Smooth muscle cell (in vitro differentiated cells): ENCODE results near the gene PTPRJ. TPM values are rescaled to one million over a fixed set of nuclear protein-coding genes. Genes with fewer than 3 reads are reported as not detected.

ENCODE experiments used
- DNase-seq: peaks from one replicate; lab custom pipeline; 2025; ENCODE audit not compliant: unreplicated experiment; lab: John Stamatoyannopoulos, UW
- H2AFZ ChIP-seq: fragments of 200-600 bp; sonication (generic); 2 replicates; pipeline ENCODE4 v1.6.0; 2016; ENCODE audit warnings: antibody characterized with exemption, low read depth, mild to moderate bottlenecking
- H3F3A ChIP-seq: fragments of 200-600 bp; sonication (generic); 2 replicates; pipeline ENCODE4 v1.6.0; 2017; ENCODE audit warnings: antibody characterized with exemption, low read depth
- H3K27ac ChIP-seq: fragments of 200-600 bp; sonication (generic); 2 replicates; pipeline ENCODE4 v1.5.1; 2016; ENCODE audit warnings: low read depth, mild to moderate bottlenecking
- H3K27me3 ChIP-seq: fragments of 200-600 bp; sonication (generic); 2 replicates; pipeline ENCODE4 v1.6.1; 2016; ENCODE audit warnings: low read depth, mild to moderate bottlenecking
- H3K36me3 ChIP-seq: fragments of 200-600 bp; sonication (generic); 2 replicates; pipeline ENCODE4 v1.5.1; 2016; ENCODE audit warnings: low read depth
- H3K4me1 ChIP-seq: fragments of 200-600 bp; sonication (generic); 2 replicates; pipeline ENCODE4 v1.5.1; 2016; ENCODE audit warnings: low read depth
- H3K4me2 ChIP-seq: fragments of 200-600 bp; sonication (generic); 2 replicates; pipeline ENCODE4 v1.6.0; 2016; ENCODE audit warnings: mild to moderate bottlenecking
- H3K4me3 ChIP-seq: fragments of 200-600 bp; sonication (generic); 2 replicates; pipeline ENCODE4 v1.5.1; 2016; ENCODE audit warnings: mild to moderate bottlenecking
- H3K79me2 ChIP-seq: fragments of 200-600 bp; sonication (generic); 2 replicates; pipeline ENCODE4 v1.6.0; 2016; ENCODE audit warnings: low read depth, mild to moderate bottlenecking
- H3K9ac ChIP-seq: fragments of 200-600 bp; sonication (generic); 2 replicates; pipeline ENCODE4 v1.6.0; 2016; ENCODE audit warnings: low read depth
- H3K9me3 ChIP-seq: fragments of 200-600 bp; sonication (generic); replicated peaks from 2 replicates; pipeline ENCODE4 v1.5.1; 2016; ENCODE audit warnings: low read depth
- H4K20me1 ChIP-seq: fragments of 200-600 bp; sonication (generic); 2 replicates; pipeline ENCODE4 v1.6.0; 2016; ENCODE audit warnings: low read depth
- WGBS: methylation state at CpG from one replicate; pipeline ENCODE4 v1.1.7; 2016; ENCODE audit warnings: low lambda C conversion rate; 5-methylcytosine and 5-hydroxymethylcytosine counted together
- polyA plus RNA-seq: library from polyadenylated mRNA; unstranded; fragments of >200 nt; fragmentation: Nextera tagmentation; extraction: Ambion mirVana; gene quantifications from 2 replicates; pipeline ENCODE4 v1.2.1, GENCODE V29; 2016
- total RNA-seq: library from RNA; depleted of rRNA; stranded (reverse); fragments of >200 nt; gene quantifications from 2 replicates; pipeline ENCODE4 v1.2.3, GENCODE V29; 2014
- TF ChIP-seq, protein P1 (sequence below): fragments of 200-600 bp; sonication (generic); IDR thresholded peaks from 2 replicates; pipeline ENCODE4 v1.5.1; 2017; ENCODE audit warnings: borderline replicate concordance, mild to moderate bottlenecking, antibody characterized with exemption; ENCODE audit not compliant: insufficient read depth, poor library complexity, severe bottlenecking

PTPRJ gene
- total and polyA plus RNA-seq, 2 experiments from 2014 or later, result 1.5 to 6.3 TPM

GRCh38 chr11:48087422-48087821 lies 107.1 kb downstream of the PTPRJ start:
- no peak overlapping the region for H3K4me3 ChIP-seq
- no peak overlapping the region for H2AFZ ChIP-seq
- no peaks in the 10 kb centered on the region for H3F3A ChIP-seq
- no peak overlapping the region for H3K9ac ChIP-seq
- no peaks in the 10 kb centered on the region for H3K9me3 ChIP-seq
- no peaks in the 10 kb centered on the region for H3K36me3 ChIP-seq
- no peak overlapping the region for H3K4me2 ChIP-seq
- no peaks in the 10 kb centered on the region for H3K79me2 ChIP-seq
- 88% methylated on average over 2 of the region's 2 CpGs for WGBS
- H3K4me1 ChIP-seq, result no peaks in the 10 kb centered on the region
- no peaks in the 10 kb centered on the region for H4K20me1 ChIP-seq
- DNase-seq, result no peak
- TF ChIP-seq, protein P1, sequence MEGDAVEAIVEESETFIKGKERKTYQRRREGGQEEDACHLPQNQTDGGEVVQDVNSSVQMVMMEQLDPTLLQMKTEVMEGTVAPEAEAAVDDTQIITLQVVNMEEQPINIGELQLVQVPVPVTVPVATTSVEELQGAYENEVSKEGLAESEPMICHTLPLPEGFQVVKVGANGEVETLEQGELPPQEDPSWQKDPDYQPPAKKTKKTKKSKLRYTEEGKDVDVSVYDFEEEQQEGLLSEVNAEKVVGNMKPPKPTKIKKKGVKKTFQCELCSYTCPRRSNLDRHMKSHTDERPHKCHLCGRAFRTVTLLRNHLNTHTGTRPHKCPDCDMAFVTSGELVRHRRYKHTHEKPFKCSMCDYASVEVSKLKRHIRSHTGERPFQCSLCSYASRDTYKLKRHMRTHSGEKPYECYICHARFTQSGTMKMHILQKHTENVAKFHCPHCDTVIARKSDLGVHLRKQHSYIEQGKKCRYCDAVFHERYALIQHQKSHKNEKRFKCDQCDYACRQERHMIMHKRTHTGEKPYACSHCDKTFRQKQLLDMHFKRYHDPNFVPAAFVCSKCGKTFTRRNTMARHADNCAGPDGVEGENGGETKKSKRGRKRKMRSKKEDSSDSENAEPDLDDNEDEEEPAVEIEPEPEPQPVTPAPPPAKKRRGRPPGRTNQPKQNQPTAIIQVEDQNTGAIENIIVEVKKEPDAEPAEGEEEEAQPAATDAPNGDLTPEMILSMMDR, result no peak
- H3K27ac ChIP-seq, result no peak overlapping the region
- H3K27me3 ChIP-seq, result no peaks in the 10 kb centered on the region

- Histone ChIP-seq H3K79me2 (no peaks in the 10 kb centered on the region), H3K27ac (no peak overlapping the region), H4K20me1 (no peaks in the 10 kb centered on the region), H3F3A (no peaks in the 10 kb centered on the region), H3K36me3 (no peaks in the 10 kb centered on the region), H3K9me3 (no peaks in the 10 kb centered on the region), H2AFZ (no peak overlapping the region), H3K9ac (no peak overlapping the region), H3K27me3 (no peaks in the 10 kb centered on the region), H3K4me3 (no peak overlapping the region), H3K4me2 (no peak overlapping the region), H3K4me1 (no peaks in the 10 kb centered on the region)
- 72% methylated on average over 6 of the region's 6 CpGs for WGBS
- TF ChIP-seq, protein P1, result no peak
- no peak for DNase-seq
Observed at GRCh38 chr11:48087974-48088681, 107.8 kb downstream of the PTPRJ start.

DNA sequence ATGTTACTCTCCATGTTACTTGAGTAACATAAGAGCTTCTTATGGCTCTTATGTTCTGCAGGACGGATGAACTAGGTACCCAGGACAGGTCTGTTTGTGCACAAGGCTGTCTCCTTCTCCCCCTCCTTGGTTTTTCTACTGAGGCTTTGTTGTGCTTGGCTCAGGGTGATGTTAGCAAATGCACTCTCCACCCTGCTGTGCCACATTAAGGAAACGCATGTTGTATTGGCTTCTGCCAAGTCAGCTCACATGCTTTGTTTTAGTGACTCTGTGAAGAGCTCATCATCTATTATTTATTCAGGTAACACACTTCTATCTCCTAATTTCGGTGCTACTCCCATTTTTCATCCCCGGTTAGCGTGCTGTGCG lies 108.3 kb downstream of the PTPRJ start:
- no peaks in the 10 kb centered on the region for H3K36me3 ChIP-seq
- no peaks in the 10 kb centered on the region for H3K79me2 ChIP-seq
- no peaks in the 10 kb centered on the region for H3K9me3 ChIP-seq
- H3F3A ChIP-seq, result no peaks in the 10 kb centered on the region
- H3K4me2 ChIP-seq, result no peak overlapping the region
- WGBS, result 76% methylated on average over 6 of the region's 6 CpGs
- no peak overlapping the region for H2AFZ ChIP-seq
- H3K27me3 ChIP-seq, result no peaks in the 10 kb centered on the region
- no peak overlapping the region for H3K4me3 ChIP-seq
- no peaks in the 10 kb centered on the region for H3K4me1 ChIP-seq
- no peak overlapping the region for H3K9ac ChIP-seq
- H4K20me1 ChIP-seq, result no peaks in the 10 kb centered on the region
- H3K27ac ChIP-seq, result no peak overlapping the region
- TF ChIP-seq, protein P1, result no peak
- DNase-seq, result no peak

- DNase-seq, result no peak
- Histone ChIP-seq H3K27ac (no peak overlapping the region), H3K9me3 (no peaks in the 10 kb centered on the region), H3K36me3 (no peaks in the 10 kb centered on the region), H3K4me1 (no peaks in the 10 kb centered on the region), H2AFZ (no peak overlapping the region), H3K79me2 (peaks cover 4% of the 10 kb centered on the region), H3K27me3 (no peaks in the 10 kb centered on the region), H3K4me3 (no peak overlapping the region), H4K20me1 (no peaks in the 10 kb centered on the region), H3K9ac (no peak overlapping the region), H3F3A (no peaks in the 10 kb centered on the region), H3K4me2 (no peak overlapping the region)
- TF ChIP-seq, protein P1, result no peak
- 84% methylated on average over 8 of the region's 8 CpGs for WGBS
Observed at GRCh38 chr11:48090174-48090573, 109.8 kb downstream of the PTPRJ start.
